HepG2 (cell line): ENCODE measurements around the gene KRTAP3-2. TPM values are rescaled to one million over a fixed set of nuclear protein-coding genes. Genes with fewer than 3 reads are reported as not detected.

Experiments used
- GABPA ChIP-seq, 2 experiments: IDR thresholded peaks; 2 replicates each; pipeline ENCODE4 v1.6.1; 2011 to 2016; ENCODE audit warnings: low read depth in 2 of 2, low read length in 1 of 2, missing biosample characterization in 1 of 2, missing genetic modification characterization in 1 of 2
- GPN1 ChIP-seq: sonication (generic); formaldehyde crosslinking; IDR thresholded peaks from 2 replicates; pipeline ENCODE4 v1.5.1; 2020; ENCODE audit warnings: missing genetic modification reagents, borderline replicate concordance
- JUN ChIP-seq: sonication (generic); formaldehyde crosslinking; IDR thresholded peaks from 2 replicates; pipeline ENCODE4 v1.4.0; 2020; ENCODE audit warnings: mild to moderate bottlenecking, missing genetic modification reagents
- PTBP1 ChIP-seq: fragments of 200-400 bp; formaldehyde crosslinking; IDR thresholded peaks from 2 replicates; pipeline ENCODE4 v1.6.1; 2018; ENCODE audit warnings: low read length, low read depth; ENCODE audit not compliant: poor library complexity, severe bottlenecking
- RARG ChIP-seq: sonication (generic); formaldehyde crosslinking; IDR thresholded peaks from 2 replicates; pipeline ENCODE4 v1.4.0; 2020; ENCODE audit warnings: low read depth, mild to moderate bottlenecking, missing genetic modification reagents
- TERF1 ChIP-seq: sonication (generic); formaldehyde crosslinking; IDR thresholded peaks from 2 replicates; pipeline ENCODE4 v1.8.0; 2022; ENCODE audit warnings: mild to moderate bottlenecking, missing genetic modification reagents, moderate library complexity
- ZBTB25 ChIP-seq: IDR thresholded peaks from 2 replicates; pipeline ENCODE4 v1.6.1; 2018; ENCODE audit warnings: missing genetic modification reagents
- ZMYM3 ChIP-seq: sonication (generic); formaldehyde crosslinking; IDR thresholded peaks from 2 replicates; pipeline ENCODE4 v1.5.1; 2020; ENCODE audit warnings: mild to moderate bottlenecking, missing genetic modification reagents
- ZNF275 ChIP-seq: sonication (generic); formaldehyde crosslinking; IDR thresholded peaks from 2 replicates; pipeline ENCODE4 v1.8.0; 2022; ENCODE audit warnings: missing genetic modification reagents, mild to moderate bottlenecking, inconsistent platforms, borderline replicate concordance
- ZNF3 ChIP-seq: IDR thresholded peaks from 2 replicates; pipeline ENCODE4 v1.7.0; 2017; ENCODE audit warnings: inconsistent platforms
- polyA plus RNA-seq, 8 experiments: library from polyadenylated mRNA; depleted of rRNA in 3 of 8; stranded (reverse) in 7 of 8; unstranded in 1 of 8; fragments of >200 nt; fragmentation: Illumina TruSeq in 4 of 8; extraction: Trizol in 4 of 8; gene quantifications; 2 replicates each; pipeline versions ENCODE4 v1.2.1 to v1.2.3, GENCODE V29; 2011 to 2016; ENCODE audit warnings: low read depth in 4 of 8, missing spikeins in 1 of 8, mixed read lengths in 1 of 8; ENCODE audit not compliant: insufficient read depth in 1 of 8
- total RNA-seq, 5 experiments: library from RNA; depleted of rRNA; stranded (reverse); fragments of >200 nt; fragmentation: Illumina TruSeq; extraction: Trizol; gene quantifications; 2 replicates each; pipeline ENCODE4 v1.2.3, GENCODE V29; 2016; ENCODE audit warnings: low read depth in 1 of 5

Gene KRTAP3-2
- total and polyA plus RNA-seq, 2 of the 13 experiments (the other 11 are each of a cell fraction or from before 2014, with no cell fraction given), result not detected

- TF ChIP-seq GABPA (IDR thresholded peaks at IDR 0.05; ENCODE audit: low read depth, low read length) (no peak), GABPA (CRISPR knock-in tag; IDR thresholded peaks at IDR 0.05; ENCODE audit: low read depth) (peak; percentile 80), PTBP1 (no peak), TERF1 (no peak), JUN (CRISPR knock-in tag) (peak; percentile 100), ZMYM3 (CRISPR knock-in tag) (peak; percentile 88), RARG (no peak), ZBTB25 (CRISPR knock-in tag) (peak; percentile 96), ZNF3 (no peak; the same call in 1 of the 2 replicates), GPN1 (CRISPR knock-in tag) (no peak), ZNF275 (CRISPR knock-in tag) (peak; percentile 60; the same call in 1 of the 2 replicates)
Measured at GRCh38 chr17:40956401-40957254, 43.1 kb downstream of the KRTAP3-2 start (continued).
